Ovary (tissue), 9 donors: ENCODE results near the gene FKBP14. TPM values are rescaled to one million over a fixed set of nuclear protein-coding genes. Genes with fewer than 3 reads are reported as not detected.

Source experiments
- DNase-seq, 5 donors: peaks; one replicate each; pipeline ENCODE4 v3.0.0-alpha.2; 2019 to 2020
- H3K27ac ChIP-seq, 2 donors: fragments of 200-600 bp; one replicate each; pipeline versions ENCODE4 v1.5.1 to v1.8.0; 2019 to 2022
- H3K27me3 ChIP-seq: fragments of 200-600 bp; one replicate; pipeline ENCODE4 v1.8.0; 2022
- H3K36me3 ChIP-seq: fragments of 200-600 bp; sonication (generic); one replicate; pipeline ENCODE4 v1.5.1; 2019
- H3K4me1 ChIP-seq: one replicate; pipeline ENCODE4 v1.8.1; 2013; ENCODE audit warnings: mild to moderate bottlenecking, moderate library complexity; ENCODE audit not compliant: insufficient read depth
- H3K4me3 ChIP-seq: fragments of 200-600 bp; sonication (generic); one replicate; pipeline ENCODE4 v1.5.1; 2017
- H3K9me3 ChIP-seq, 2 donors: fragments of 200-600 bp in 1 of 2; sonication (generic) in 1 of 2; one replicate each; pipeline versions ENCODE4 v1.5.1 to v1.8.1; 2013 to 2019; ENCODE audit warnings: mild to moderate bottlenecking in 1 of 2, moderate library complexity in 1 of 2
- EP300 ChIP-seq: sonication (generic); formaldehyde crosslinking; IDR thresholded peaks from one replicate; pipeline ENCODE4 v1.6.1; 2017; ENCODE audit warnings: antibody characterized with exemption
- POLR2A ChIP-seq: fragments of 450-650 bp; IDR thresholded peaks from one replicate; pipeline ENCODE4 v1.6.1; 2017; ENCODE audit warnings: antibody characterized with exemption, mild to moderate bottlenecking, moderate library complexity
- WGBS, 3 donors: extraction: QIAGEN DNeasy Blood & Tissue Kit in 1 of 3; methylation state at CpG; one replicate each; pipeline versions ENCODE4 v1.1.5 to v1.1.7; 2013 to 2017; 5-methylcytosine and 5-hydroxymethylcytosine counted together
- intact Hi-C, 4 donors: fragments of 100-400 bp; cut with DNase I; formaldehyde crosslinking; loops; one replicate each; pipeline versions ENCODE4 v1.11.0 to v1.15.1; 2022 to 2023
- polyA plus RNA-seq, 2 donors: library from polyadenylated mRNA; stranded (reverse); fragments of 200-250 nt in 1 of 2; fragments of 350-450 nt in 1 of 2; fragmentation: Illumina TruSeq in 1 of 2; extraction: RNeasy Lipid Tissue Mini Kit (QIAGEN cat#74804) in 1 of 2; gene quantifications; one replicate each; pipeline ENCODE4 v1.2.3, GENCODE V29; 2013 to 2014
- total RNA-seq, 7 donors: library from RNA; depleted of rRNA in 2 of 7; stranded (reverse); fragments of >200 nt in 2 of 7; fragmentation: NEBNext Ultra II Directional in 3 of 7; extraction: Animal tissue kit (Norgen Biotek cat#: 25700) in 3 of 7; gene quantifications; one replicate each; pipeline versions ENCODE4 v1.1.0 to v1.2.4, GENCODE V29; 2016 to 2023
- TF ChIP-seq, protein P1 (sequence below), 3 donors: fragments of 450-650 bp in 2 of 3; fragments of 200-600 bp in 1 of 3; IDR thresholded peaks; one replicate each; pipeline versions ENCODE4 v1.5.1 to v1.8.0; 2016 to 2022; ENCODE audit warnings: antibody characterized with exemption in 3 of 3, mild to moderate bottlenecking in 1 of 3
- donor health status: DM: no; HTN: no; CAD: no; lungs with moderate emphysema.
- donor health status: DM: no; HTN: no; CAD: no.
- donor health status: Bipolar disorder and iron deficiency.
- donor health status: DM: yes; HTN: yes; CAD: no.
- donor health status: DM: no; HTN: no; CAD: no.
- donor health status: DM: yes; HTN: yes; CAD: no.

FKBP14 gene
- total and polyA plus RNA-seq, 9 donors, result 3.4 to 19.6 (median 13.5) TPM

DNA sequence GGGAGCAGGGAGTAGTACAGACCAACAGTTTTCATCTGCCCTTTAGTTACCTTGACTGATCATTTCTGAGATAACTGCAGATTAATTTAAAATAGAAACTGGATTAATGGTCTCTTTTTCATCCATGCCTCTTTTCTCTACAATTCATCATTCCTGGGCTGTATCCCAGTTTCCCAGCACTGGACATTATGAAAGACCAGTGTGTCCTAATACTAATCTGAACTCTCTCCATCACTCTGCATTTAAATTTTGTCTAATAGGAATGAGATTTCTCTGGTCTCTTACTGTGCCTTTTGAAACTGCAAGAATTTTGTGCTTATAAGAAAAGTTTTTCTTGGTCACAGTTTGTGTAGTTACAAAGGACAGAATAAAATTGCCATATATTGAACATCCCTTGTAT, 14.4 kb upstream of the FKBP14 start:
- H3K27me3 ChIP-seq, result no peaks in the 10 kb centered on the region
- no peaks in the 10 kb centered on the region for H3K4me1 ChIP-seq
- H3K36me3 ChIP-seq, result no peaks in the 10 kb centered on the region
- TF ChIP-seq EP300, result no peak
- no peak for DNase-seq
- intact Hi-C loops, result no loop called here
- H3K27ac ChIP-seq, result no peak overlapping the region
- no peaks in the 10 kb centered on the region for H3K9me3 ChIP-seq
- H3K4me3 ChIP-seq, result no peak overlapping the region

DNA sequence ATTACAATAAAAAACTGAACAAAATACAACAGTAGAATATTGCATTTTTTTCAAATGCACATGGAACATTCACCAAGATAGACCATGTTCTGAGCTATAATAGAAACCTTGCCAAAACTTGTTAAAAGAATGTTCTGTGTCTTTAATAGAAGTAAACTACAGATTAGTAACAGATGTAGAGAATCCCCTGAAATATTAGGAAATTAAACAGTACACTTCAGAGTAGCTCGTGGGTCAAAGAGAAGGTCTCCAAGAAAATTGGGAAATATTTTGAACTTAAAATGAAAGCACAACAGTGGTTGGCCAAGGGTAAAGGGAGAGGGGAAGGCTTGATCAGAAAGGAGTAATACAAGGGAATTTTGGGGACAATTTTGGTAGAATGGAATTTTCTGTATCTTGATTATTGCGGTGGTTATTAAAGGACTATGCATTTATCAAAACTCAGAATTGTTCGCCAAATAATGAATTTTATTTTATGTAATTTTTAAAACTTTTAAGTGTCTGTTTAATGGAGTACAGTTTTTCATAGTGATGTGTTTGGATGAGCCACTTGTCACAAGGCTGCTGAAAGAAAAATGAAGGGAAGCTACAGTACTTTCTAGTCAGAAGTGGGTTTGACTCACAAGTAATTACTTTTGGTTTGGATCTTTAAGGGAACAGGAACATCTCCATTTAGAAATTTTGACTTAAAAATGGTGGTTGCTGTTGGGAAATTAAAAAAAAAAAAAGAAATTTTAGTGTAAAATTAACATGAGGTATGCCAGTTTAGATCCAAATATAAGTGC, 11.9 kb upstream of the FKBP14 start:
- peak overlapping the region in 1 of 2 donors; percentile 2 for H3K27ac ChIP-seq
- H3K4me1 ChIP-seq, result no peaks in the 10 kb centered on the region
- no peaks in the 10 kb centered on the region for H3K27me3 ChIP-seq
- DNase-seq, result no peak
- H3K9me3 ChIP-seq, result no peaks in the 10 kb centered on the region
- intact Hi-C loops, result no loop called here
- H3K4me3 ChIP-seq, result no peak overlapping the region
- WGBS, 3 donors, result 35 to 43% (median 40%) methylated on average over 3 of the region's 3 CpGs
- H3K36me3 ChIP-seq, result no peaks in the 10 kb centered on the region
- TF ChIP-seq EP300 (no peak), POLR2A (no peak)
- TF ChIP-seq, protein P1, sequence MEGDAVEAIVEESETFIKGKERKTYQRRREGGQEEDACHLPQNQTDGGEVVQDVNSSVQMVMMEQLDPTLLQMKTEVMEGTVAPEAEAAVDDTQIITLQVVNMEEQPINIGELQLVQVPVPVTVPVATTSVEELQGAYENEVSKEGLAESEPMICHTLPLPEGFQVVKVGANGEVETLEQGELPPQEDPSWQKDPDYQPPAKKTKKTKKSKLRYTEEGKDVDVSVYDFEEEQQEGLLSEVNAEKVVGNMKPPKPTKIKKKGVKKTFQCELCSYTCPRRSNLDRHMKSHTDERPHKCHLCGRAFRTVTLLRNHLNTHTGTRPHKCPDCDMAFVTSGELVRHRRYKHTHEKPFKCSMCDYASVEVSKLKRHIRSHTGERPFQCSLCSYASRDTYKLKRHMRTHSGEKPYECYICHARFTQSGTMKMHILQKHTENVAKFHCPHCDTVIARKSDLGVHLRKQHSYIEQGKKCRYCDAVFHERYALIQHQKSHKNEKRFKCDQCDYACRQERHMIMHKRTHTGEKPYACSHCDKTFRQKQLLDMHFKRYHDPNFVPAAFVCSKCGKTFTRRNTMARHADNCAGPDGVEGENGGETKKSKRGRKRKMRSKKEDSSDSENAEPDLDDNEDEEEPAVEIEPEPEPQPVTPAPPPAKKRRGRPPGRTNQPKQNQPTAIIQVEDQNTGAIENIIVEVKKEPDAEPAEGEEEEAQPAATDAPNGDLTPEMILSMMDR (IDR thresholded peaks at IDR 0.05), result no peak

DNA sequence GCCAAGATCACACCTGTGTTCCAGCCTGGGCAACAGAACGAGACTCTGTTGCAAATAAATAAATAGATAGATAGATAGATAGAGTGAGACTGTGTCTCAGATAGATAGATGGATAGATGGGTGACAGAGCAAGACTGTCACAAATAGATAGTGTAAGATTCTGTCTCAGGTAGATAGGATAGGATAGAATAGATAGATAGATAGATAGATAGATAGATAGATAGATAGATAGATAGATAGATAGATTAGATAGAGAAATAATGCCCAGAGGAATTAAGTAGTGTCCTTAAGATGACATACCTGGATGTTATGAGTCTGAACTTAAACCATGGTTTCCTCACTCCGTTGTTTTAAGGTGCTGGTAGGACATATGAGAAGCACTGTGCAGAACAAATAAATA, 9.7 kb upstream of the FKBP14 start:
- TF ChIP-seq, protein P1 (IDR thresholded peaks at IDR 0.05), result no peak
- TF ChIP-seq EP300, result no peak
- no peak for TF ChIP-seq POLR2A
- H3K4me3 ChIP-seq, result no peak overlapping the region
- H3K36me3 ChIP-seq, result no peaks in the 10 kb centered on the region
- no peaks in the 10 kb centered on the region for H3K27me3 ChIP-seq
- 62 to 82% (median 70%) methylated on average over 2 of the region's 2 CpGs for WGBS, 3 donors
- no peaks in the 10 kb centered on the region for H3K4me1 ChIP-seq
- intact Hi-C loops, result no loop called here
- DNase-seq, result no peak
- no peaks in the 10 kb centered on the region for H3K9me3 ChIP-seq
- no peak overlapping the region for H3K27ac ChIP-seq

DNA sequence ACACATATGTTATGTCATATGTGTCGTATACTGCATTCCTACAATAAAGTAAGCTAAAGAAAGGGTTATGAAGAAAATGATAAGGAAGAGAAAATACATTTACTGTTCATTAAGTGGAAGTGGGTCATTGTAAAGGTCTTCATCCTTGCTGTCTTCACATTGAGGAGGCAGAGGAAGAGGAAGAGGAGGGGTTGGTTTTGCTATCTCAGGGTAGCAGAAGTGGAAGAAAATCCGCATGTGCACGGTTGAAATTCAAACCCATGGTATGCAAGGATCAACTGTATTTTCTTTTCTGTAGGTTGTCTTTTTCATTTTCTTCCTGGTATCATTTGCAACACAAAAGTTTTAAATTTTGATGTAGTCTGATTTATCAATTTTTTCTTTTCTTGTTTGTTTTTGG, 8.0 kb upstream of the FKBP14 start:
- H3K36me3 ChIP-seq, result no peaks in the 10 kb centered on the region
- no peak overlapping the region for H3K27ac ChIP-seq
- intact Hi-C loops, result no loop called here
- 91 to 93% (median 92%) methylated on average over 3 of the region's 3 CpGs for WGBS, 3 donors
- no peak for DNase-seq
- no peaks in the 10 kb centered on the region for H3K9me3 ChIP-seq
- H3K4me3 ChIP-seq, result no peak overlapping the region
- TF ChIP-seq, protein P1 (IDR thresholded peaks at IDR 0.05), result no peak
- TF ChIP-seq POLR2A, result no peak
- no peak for TF ChIP-seq EP300
- H3K4me1 ChIP-seq, result peaks cover 1% of the 10 kb centered on the region
- no peaks in the 10 kb centered on the region for H3K27me3 ChIP-seq

DNA sequence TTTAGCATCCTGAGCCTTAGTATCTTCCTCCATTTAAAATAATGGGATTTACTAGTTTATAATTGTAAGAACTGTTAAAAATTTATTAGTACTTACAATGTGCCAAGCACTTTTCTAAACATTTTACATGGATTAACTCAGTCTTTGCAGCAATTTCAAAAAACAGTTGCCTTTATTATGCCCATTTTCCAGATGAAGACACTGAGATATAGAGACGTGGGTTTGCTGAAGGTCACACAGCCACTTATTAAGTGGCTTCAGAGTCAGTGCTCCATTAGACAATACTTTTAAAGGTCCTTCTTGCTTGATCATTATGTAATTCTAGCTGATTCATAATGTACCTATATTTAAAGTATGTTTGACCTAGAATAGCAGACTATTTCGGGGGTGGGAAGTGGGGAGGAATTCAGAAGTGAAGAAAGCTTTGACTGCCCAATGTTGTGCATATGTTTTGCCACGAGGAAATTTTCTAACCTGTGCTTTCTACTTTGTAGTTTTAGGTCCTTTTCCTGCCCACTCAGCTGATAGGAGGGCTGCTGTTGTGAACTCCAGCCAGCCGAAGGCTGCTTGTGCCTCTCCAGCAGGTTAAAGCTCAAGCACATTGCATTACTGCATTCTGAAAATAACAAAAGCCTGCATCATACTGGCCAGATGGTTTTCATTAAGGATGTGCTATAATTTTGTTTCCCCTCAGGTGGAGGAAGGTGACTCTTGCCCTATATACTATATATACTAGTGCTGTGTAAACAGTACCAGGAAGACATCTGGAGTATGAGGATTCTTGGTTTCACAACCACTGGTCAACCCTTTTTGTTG, 6.0 kb upstream of the FKBP14 start:
- Histone ChIP-seq H3K9me3 (no peaks in the 10 kb centered on the region), H3K4me3 (no peak overlapping the region), H3K36me3 (no peaks in the 10 kb centered on the region), H3K27me3 (no peaks in the 10 kb centered on the region), H3K4me1 (peaks cover 2% of the 10 kb centered on the region), H3K27ac (no peak overlapping the region)
- peak in 3 of 5 donors; percentile 26 to 60 (median 30) for DNase-seq
- WGBS, 3 donors, result 32 to 35% (median 35%) methylated on average over 4 of the region's 4 CpGs
- TF ChIP-seq, protein P1 (IDR thresholded peaks at IDR 0.05), result no peak
- intact Hi-C loops, result no loop called here
